K562 (cell line): ENCODE results near the gene SLC19A1. TPM values are rescaled to one million over a fixed set of nuclear protein-coding genes. Genes with fewer than 3 reads are reported as not detected.

Experiments used
- ATAC-seq: fragments of 200-7000 bp; cut with Tn5 transposase; 3 replicates; pipeline ENCODE4 v1.9.1; 2020; ENCODE audit warnings: moderate library complexity
- BruUV-seq: library from RNA; stranded (reverse); fragments of 400-500 nt; replicated peaks from 2 replicates; lab custom pipeline; 2021; lab: Mats Ljungman, UMichigan
- CTCF ChIA-PET: fragments of 300-600 bp; formaldehyde crosslinking; extraction: SDS; loops from one replicate; lab custom pipeline; 2021; ENCODE audit warnings: low intra/inter-chr PET ratio; lab: Yijun Ruan, JAX
- POLR2A ChIA-PET: fragments of 300-600, 350-650 bp; sonication (Branson Sonifier 250); formaldehyde crosslinking; extraction: SDS; loops from one replicate; lab custom pipeline; 2021; ENCODE audit warnings: antibody characterized with exemption, inconsistent platforms; lab: Yijun Ruan, JAX
- DNase-seq, 4 experiments: peaks; one replicate each; pipeline versions ENCODE4 v3.0.0 to v3.0.0-alpha.2; 2011 to 2018; ENCODE audit warnings: low spot score in 3 of 4, mixed read lengths in 3 of 4; ENCODE audit errors: extremely low read depth in 1 of 4
- FAIRE-seq: peaks from 2 replicates; lab custom pipeline; 2011; peaks lifted over from hg19 to GRCh38; lab: Jason Lieb, UNC
- H2AFZ ChIP-seq: 2 replicates; pipeline ENCODE4 v1.6.0; 2011; ENCODE audit warnings: low read depth, low read length, control low read depth, inconsistent platforms
- H3K27ac ChIP-seq: fragments of 200-600 bp; 3 replicates; pipeline ENCODE4 v1.8.0; 2011; ENCODE audit warnings: low read depth, mild to moderate bottlenecking, control low read depth, inconsistent platforms, low read length, moderate library complexity, mixed read lengths; ENCODE audit errors: extremely low read depth
- H3K27me3 ChIP-seq, 2 experiments: fragments of 300-600 bp in 1 of 2; 2 replicates in 1 of 2; 3 replicates in 1 of 2; pipeline versions ENCODE4 v1.6.0 to v1.8.0; 2011; ENCODE audit warnings: inconsistent platforms in 2 of 2, low read length in 2 of 2, mild to moderate bottlenecking in 1 of 2, mixed read lengths in 1 of 2, moderate library complexity in 1 of 2; ENCODE audit not compliant: control insufficient read depth in 2 of 2, insufficient read depth in 2 of 2
- H3K36me3 ChIP-seq: fragments of 300-600 bp; 3 replicates; pipeline ENCODE4 v1.8.0; 2011; ENCODE audit warnings: mild to moderate bottlenecking, low read length, inconsistent platforms; ENCODE audit not compliant: control insufficient read depth, insufficient read depth
- H3K4me1 ChIP-seq, 2 experiments: fragments of 200-600 bp in 1 of 2; replicated peaks in 1 of 2; 2 replicates in 1 of 2; 3 replicates in 1 of 2; pipeline versions ENCODE4 v1.5.1 to v1.8.0; 2011; ENCODE audit warnings: inconsistent platforms in 2 of 2, low read length in 2 of 2, mild to moderate bottlenecking in 1 of 2, mixed read lengths in 1 of 2, moderate library complexity in 1 of 2; ENCODE audit not compliant: control insufficient read depth in 2 of 2, insufficient read depth in 2 of 2
- H3K4me2 ChIP-seq: 2 replicates; pipeline ENCODE4 v1.6.1; 2011; ENCODE audit warnings: low read length, control low read depth, inconsistent platforms, mixed read lengths; ENCODE audit not compliant: insufficient read depth
- H3K4me3 ChIP-seq: fragments of 200-600 bp; sonication (generic), shearing (Covaris generic); 2 replicates; pipeline ENCODE4 v1.5.1; 2016; ENCODE audit warnings: control low read depth, inconsistent platforms
- H3K79me2 ChIP-seq: fragments of 200-600 bp; 3 replicates; pipeline ENCODE4 v1.8.0; 2011; ENCODE audit warnings: low read length, inconsistent platforms; ENCODE audit not compliant: control insufficient read depth, insufficient read depth
- H3K9ac ChIP-seq, 2 experiments: 2 replicates each; pipeline versions ENCODE4 v1.6.0 to v1.6.1; 2011; ENCODE audit warnings: low read depth in 2 of 2, low read length in 2 of 2, control low read depth in 1 of 2, inconsistent platforms in 1 of 2, mild to moderate bottlenecking in 1 of 2, mixed read lengths in 1 of 2; ENCODE audit not compliant: insufficient read depth in 1 of 2
- H3K9me1 ChIP-seq: one replicate; pipeline ENCODE4 v1.6.0; 2011; ENCODE audit warnings: inconsistent platforms, mild to moderate bottlenecking, low read length, moderate library complexity; ENCODE audit not compliant: control insufficient read depth, insufficient read depth
- H3K9me3 ChIP-seq: replicated peaks from 2 replicates; pipeline ENCODE4 v1.5.1; 2011; ENCODE audit warnings: low read depth, low read length, inconsistent platforms; ENCODE audit not compliant: control insufficient read depth, insufficient read depth
- H4K20me1 ChIP-seq: replicated peaks from 2 replicates; pipeline ENCODE4 v1.6.1; 2011; ENCODE audit warnings: low read length, inconsistent platforms, mixed read lengths; ENCODE audit not compliant: control insufficient read depth, insufficient read depth
- CLOCK ChIP-seq: fragments of 250-450 bp; sonication (Bioruptor Pico); IDR thresholded peaks from 2 replicates; pipeline ENCODE4 v1.4.0; 2020; ENCODE audit warnings: mild to moderate bottlenecking, moderate library complexity, borderline replicate concordance
- ESRRB ChIP-seq: fragments of 250-450 bp; sonication (Bioruptor Pico); IDR thresholded peaks from 2 replicates; pipeline ENCODE4 v1.5.0; 2020; ENCODE audit warnings: mild to moderate bottlenecking, moderate library complexity, borderline replicate concordance
- MBD2 ChIP-seq: sonication (generic); IDR thresholded peaks from 2 replicates; pipeline ENCODE4 v1.6.1; 2016; ENCODE audit warnings: low read depth, borderline replicate concordance
- NR2C1 ChIP-seq, 2 experiments: fragments of 450-650 bp; IDR thresholded peaks; 2 replicates each; pipeline ENCODE4 v1.6.1; 2017; ENCODE audit warnings: mild to moderate bottlenecking in 2 of 2, antibody characterized with exemption in 1 of 2, inconsistent platforms in 1 of 2, missing compliant biosample characterization in 1 of 2, missing genetic modification characterization in 1 of 2
- RBM25 ChIP-seq: fragments of 200-400 bp; formaldehyde crosslinking; IDR thresholded peaks from 2 replicates; pipeline ENCODE4 v1.6.1; 2018; ENCODE audit warnings: low read length, low read depth, moderate library complexity; ENCODE audit not compliant: severe bottlenecking
- REST ChIP-seq, 2 experiments: fragments of 450-650 bp; formaldehyde crosslinking in 1 of 2; IDR thresholded peaks; 2 replicates each; pipeline versions ENCODE4 v1.4.0 to v1.6.1; 2014 to 2020; ENCODE audit warnings: mild to moderate bottlenecking in 2 of 2, borderline replicate concordance in 1 of 2, low read depth in 1 of 2
- ZBTB9 ChIP-seq: fragments of 450-650 bp; formaldehyde crosslinking; IDR thresholded peaks from 2 replicates; pipeline ENCODE4 v1.4.0; 2020; ENCODE audit warnings: mild to moderate bottlenecking, moderate library complexity
- ZNF589 ChIP-seq: fragments of 200-800 bp; sonication (Bioruptor generic); IDR thresholded peaks from 2 replicates; pipeline ENCODE4 v1.6.1; 2016; ENCODE audit warnings: low read depth, missing genetic modification characterization, missing compliant biosample characterization
- WGBS: fragments of 100-300 bp; shearing (Covaris generic); methylation state at CpG from one replicate; pipeline ENCODE4 v1.1.6; 2016; ENCODE audit warnings: low coverage, mixed read lengths; ENCODE audit not compliant: insufficient coverage; ENCODE audit errors: missing lambda C conversion rate; 5-methylcytosine and 5-hydroxymethylcytosine counted together
- in situ Hi-C: fragments of 300-500 bp; cut with MboI; formaldehyde crosslinking; loops from 4 replicates; pipeline ENCODE4 v1.15.0; 2018; ENCODE audit warnings: inconsistent platforms, mixed read lengths
- intact Hi-C: fragments of 100-400 bp; cut with micrococcal nuclease; formaldehyde crosslinking; loops from 2 replicates; pipeline ENCODE4 v1.14.2; 2022
- polyA plus RNA-seq, 8 experiments: library from polyadenylated mRNA; depleted of rRNA in 4 of 8; stranded (reverse) in 5 of 8; unstranded in 3 of 8; fragments of >200 nt; fragmentation: Nextera tagmentation in 2 of 8; fragmentation: Illumina TruSeq in 1 of 8; extraction: Ambion mirVana in 2 of 8; extraction: Trizol in 1 of 8; gene quantifications; 2 replicates each; pipeline versions ENCODE4 v1.2.1 to v1.2.3, GENCODE V29; 2011 to 2014; ENCODE audit warnings: inconsistent platforms in 1 of 8, missing spikeins in 1 of 8
- total RNA-seq, 7 experiments: library from RNA; depleted of rRNA in 6 of 7; stranded (reverse); fragments of >200 nt in 6 of 7; fragmentation: Illumina TruSeq in 2 of 7; extraction: Trizol in 2 of 7; gene quantifications; 2 replicates each; pipeline versions ENCODE4 v1.2.1 to v1.2.3, GENCODE V29; 2011 to 2021; ENCODE audit warnings: low replicate concordance in 1 of 7

Gene SLC19A1
- total and polyA plus RNA-seq, 9 of the 15 experiments (the other 6 are each of a cell fraction or from before 2014, with no cell fraction given) = 0.65 to 88.7 (median 12.0) TPM

DNA sequence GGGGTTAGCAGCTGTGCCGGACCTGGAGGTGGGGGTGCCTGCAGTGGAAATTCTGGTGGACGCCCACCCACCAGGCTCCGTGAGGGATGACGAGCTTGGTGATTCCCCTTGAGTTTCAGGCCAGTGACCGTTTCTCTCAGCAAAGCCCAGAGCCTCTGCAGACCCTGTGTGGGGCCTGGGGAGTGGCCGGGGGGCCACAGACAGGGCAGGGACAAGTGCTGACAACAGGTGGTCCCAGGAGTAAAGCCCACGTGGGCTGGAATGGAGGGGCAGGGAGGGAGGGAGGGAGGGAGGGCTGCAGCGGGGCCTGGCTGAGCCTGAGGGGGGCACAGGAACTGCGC lies 84.4 kb downstream of the SLC19A1 start:
- 18% methylated on average over 5 of the region's 9 CpGs for WGBS
- FAIRE-seq (no peak), ATAC-seq (no peak), DNase-seq (no peak)
- no peaks in the 10 kb centered on the region for H3K36me3 ChIP-seq
- H3K27me3 ChIP-seq = peaks cover 0 to under 1% of the 10 kb centered on the region in 2 experiments; a peak in 1 of 5 replicates
- H3K4me2 ChIP-seq = no peak overlapping the region
- H3K9me1 ChIP-seq = no peaks in the 10 kb centered on the region
- no peak overlapping the region for H2AFZ ChIP-seq
- ChIA-PET CTCF (no interaction called here), POLR2A (no interaction called here)
- peaks cover 0 to 62% of the 10 kb centered on the region in 2 experiments; a peak in 3 of 5 replicates for H3K4me1 ChIP-seq
- peaks cover 5% of the 10 kb centered on the region for H3K9me3 ChIP-seq
- no peak overlapping the region for H3K4me3 ChIP-seq
- no peak overlapping the region for H3K9ac ChIP-seq
- peaks cover 34% of the 10 kb centered on the region for H4K20me1 ChIP-seq
- intact Hi-C loops = no loop called here
- in situ Hi-C loops = no loop called here
- no peaks in the 10 kb centered on the region for H3K79me2 ChIP-seq
- BruUV-seq = no TSS peak
- H3K27ac ChIP-seq = no peak overlapping the region
- TF ChIP-seq REST (IDR thresholded peaks at IDR 0.05; ENCODE audit: borderline replicate concordance) (no peak), REST (CRISPR knock-in tag; IDR thresholded peaks at IDR 0.05; ENCODE audit: low read depth) (no peak), ZBTB9 (CRISPR knock-in tag) (no peak), RBM25 (no peak), ESRRB (no peak), NR2C1 (IDR thresholded peaks at IDR 0.05) (no peak), NR2C1 (tag; IDR thresholded peaks at IDR 0.05) (no peak), MBD2 (no peak), ZNF589 (CRISPR knock-in tag) (no peak), CLOCK (no peak)
